ENCODE measurements around the gene RFWD3.

DNA sequence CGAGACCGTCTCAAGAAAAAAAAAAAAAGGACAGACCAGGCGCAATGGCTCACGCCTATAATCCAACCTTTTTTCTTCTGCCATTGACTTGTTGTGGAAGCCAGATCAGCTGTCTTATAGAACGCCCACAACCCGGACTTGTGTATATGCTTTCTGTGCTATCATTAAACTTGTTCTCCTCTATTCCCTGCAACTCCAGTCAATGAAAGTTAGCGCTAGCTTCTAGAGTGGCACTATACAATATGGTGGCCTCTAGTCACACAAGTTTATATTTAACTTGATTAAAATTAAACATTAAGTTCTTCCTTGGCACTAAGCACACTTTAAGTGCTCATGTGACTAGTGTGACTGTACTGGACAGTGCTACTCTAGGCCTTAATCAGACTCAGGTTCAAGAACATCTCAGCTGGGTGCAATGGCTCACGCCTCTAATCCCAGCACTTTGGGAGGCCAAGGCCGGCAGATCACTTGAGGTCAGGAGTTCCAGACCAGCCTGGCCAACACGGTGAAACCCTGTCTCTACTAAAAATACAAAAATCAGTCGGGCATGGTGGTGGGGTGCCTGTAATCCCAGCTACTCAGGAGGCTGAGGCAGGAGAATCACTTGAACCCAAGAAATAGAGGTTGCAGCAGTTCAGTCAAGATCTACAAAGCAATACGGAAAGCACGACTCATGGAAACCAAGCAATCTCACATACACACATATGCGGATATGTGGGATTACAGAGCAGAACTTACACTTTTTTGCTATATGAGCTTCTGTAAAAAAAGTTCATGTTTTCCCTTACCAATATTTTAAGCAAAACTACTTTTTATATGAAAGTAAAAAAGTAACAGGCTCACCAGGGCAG lies 41.0 kb downstream of the RFWD3 start:
- TF ChIP-seq, protein P1, sequence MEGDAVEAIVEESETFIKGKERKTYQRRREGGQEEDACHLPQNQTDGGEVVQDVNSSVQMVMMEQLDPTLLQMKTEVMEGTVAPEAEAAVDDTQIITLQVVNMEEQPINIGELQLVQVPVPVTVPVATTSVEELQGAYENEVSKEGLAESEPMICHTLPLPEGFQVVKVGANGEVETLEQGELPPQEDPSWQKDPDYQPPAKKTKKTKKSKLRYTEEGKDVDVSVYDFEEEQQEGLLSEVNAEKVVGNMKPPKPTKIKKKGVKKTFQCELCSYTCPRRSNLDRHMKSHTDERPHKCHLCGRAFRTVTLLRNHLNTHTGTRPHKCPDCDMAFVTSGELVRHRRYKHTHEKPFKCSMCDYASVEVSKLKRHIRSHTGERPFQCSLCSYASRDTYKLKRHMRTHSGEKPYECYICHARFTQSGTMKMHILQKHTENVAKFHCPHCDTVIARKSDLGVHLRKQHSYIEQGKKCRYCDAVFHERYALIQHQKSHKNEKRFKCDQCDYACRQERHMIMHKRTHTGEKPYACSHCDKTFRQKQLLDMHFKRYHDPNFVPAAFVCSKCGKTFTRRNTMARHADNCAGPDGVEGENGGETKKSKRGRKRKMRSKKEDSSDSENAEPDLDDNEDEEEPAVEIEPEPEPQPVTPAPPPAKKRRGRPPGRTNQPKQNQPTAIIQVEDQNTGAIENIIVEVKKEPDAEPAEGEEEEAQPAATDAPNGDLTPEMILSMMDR (IDR thresholded peaks at IDR 0.05; ENCODE audit: low read length) = no peak
- TF ChIP-seq EZH2 (IDR thresholded peaks at IDR 0.05; ENCODE audit: borderline replicate concordance, low read length) = no peak
